HUES64 (cell line): ENCODE data around the gene RAD52. TPM values are rescaled to one million over a fixed set of nuclear protein-coding genes. Genes with fewer than 3 reads are reported as not detected.

Experiments used
- H3K27ac ChIP-seq: 2 replicates; pipeline ENCODE4 v1.7.0; 2013; ENCODE audit warnings: low read depth, low read length, inconsistent platforms
- H3K27me3 ChIP-seq: 2 replicates; pipeline ENCODE4 v1.6.1; 2013; ENCODE audit warnings: mild to moderate bottlenecking, low read length; ENCODE audit not compliant: insufficient read depth
- H3K36me3 ChIP-seq: 2 replicates; pipeline ENCODE4 v1.6.1; 2013; ENCODE audit warnings: mild to moderate bottlenecking, low read length; ENCODE audit not compliant: insufficient read depth
- H3K4me1 ChIP-seq: 2 replicates; pipeline ENCODE4 v1.6.1; 2013; ENCODE audit warnings: mild to moderate bottlenecking, low read length, moderate library complexity; ENCODE audit not compliant: insufficient read depth
- H3K4me3 ChIP-seq: 2 replicates; pipeline ENCODE4 v1.5.1; 2013; ENCODE audit warnings: mild to moderate bottlenecking, low read length, moderate library complexity
- H3K9ac ChIP-seq: 2 replicates; pipeline ENCODE4 v1.6.1; 2013; ENCODE audit warnings: mild to moderate bottlenecking, low read depth, low read length
- H3K9me3 ChIP-seq: 2 replicates; pipeline ENCODE4 v1.6.1; 2013; ENCODE audit warnings: low read depth, low read length; ENCODE audit not compliant: insufficient read depth
- WGBS: fragments of 150-250, 120-280 bp; methylation state at CpG from one replicate; pipeline ENCODE4 v1.1.7; 2013; ENCODE audit warnings: missing lambda C conversion rate; 5-methylcytosine and 5-hydroxymethylcytosine counted together
- polyA plus RNA-seq, 2 experiments: library from polyadenylated mRNA; stranded (reverse); fragments of 50-300 nt; gene quantifications; one replicate each; pipeline ENCODE4 v1.2.3, GENCODE V29; 2013

RAD52 gene
- polyA plus RNA-seq (2013, experiment 1 of 2), result 9.0 TPM
- polyA plus RNA-seq (2013, experiment 2 of 2), result 12.2 TPM

GRCh38 chr12:949453-950191 is at the start of gene RAD52:
RAD52 (minus strand) TSS chr12:949694; CDS start chr12:933058, 16,636 bp downstream.
- Histone ChIP-seq H3K9ac (peak within 1 kb of the TSS; percentile 94), H3K27ac (peak within 1 kb of the TSS; percentile 98), H3K9me3 (no peaks in the 10 kb centered on the region), H3K4me3 (peak within 1 kb of the TSS; percentile 84), H3K4me1 (no peaks in the 10 kb centered on the region), H3K36me3 (no peaks in the 10 kb centered on the region), H3K27me3 (no peaks in the 10 kb centered on the region)
- WGBS, result 1% methylated on average over 58 of the region's 58 CpGs

DNA sequence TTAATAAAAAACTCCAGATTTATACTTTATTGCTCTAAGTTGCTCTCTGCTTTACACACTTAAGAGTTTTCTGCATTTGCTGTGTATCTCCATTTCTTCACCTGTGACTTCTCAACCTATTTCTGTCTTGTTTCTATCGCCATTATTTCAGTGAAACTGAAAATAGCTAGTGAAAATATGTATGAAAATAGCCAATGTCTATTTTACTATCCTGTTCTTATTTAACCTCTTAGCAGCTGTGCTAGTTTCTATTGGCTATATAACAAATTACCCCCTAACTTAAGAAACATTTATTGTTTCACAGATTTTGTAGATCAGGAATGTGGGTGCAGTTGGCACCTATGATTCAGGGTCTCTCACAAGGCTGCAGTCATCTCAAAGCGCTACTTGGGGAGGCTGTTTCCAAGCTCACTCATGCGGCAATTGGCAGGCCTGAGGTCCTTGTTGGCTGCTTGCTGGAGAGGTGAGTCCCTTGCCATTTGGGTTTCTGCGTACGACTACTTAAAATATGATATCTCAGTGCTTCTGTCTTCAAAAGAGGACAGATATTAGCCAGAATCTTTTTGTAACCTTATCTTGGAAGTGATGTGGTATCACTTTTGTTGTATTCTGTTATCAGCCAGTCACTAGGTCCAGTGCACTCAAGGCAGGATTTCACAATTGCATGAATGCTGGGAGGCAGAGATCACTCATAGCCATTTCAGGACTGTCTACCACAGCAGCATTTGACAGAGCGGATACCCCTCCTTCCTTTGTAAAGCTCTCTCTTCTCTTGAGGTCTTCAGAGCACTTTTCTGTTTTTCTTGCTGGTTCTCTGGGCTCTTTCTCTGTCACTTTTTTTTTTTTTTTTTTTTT is 48.8 kb upstream of the RAD52 start:
- Histone ChIP-seq H3K9me3 (no peaks in the 10 kb centered on the region), H3K9ac (no peak overlapping the region), H3K27me3 (no peaks in the 10 kb centered on the region), H3K4me3 (no peak overlapping the region), H3K36me3 (0 out of 2 replicates have a peak, but pooled peaks cover 5% of the 10 kb centered on the region), H3K27ac (no peak overlapping the region), H3K4me1 (peaks cover 3% of the 10 kb centered on the region; the same call in 1 of the 2 replicates)
- 94% methylated on average over 5 of the region's 6 CpGs for WGBS

- H3K9ac ChIP-seq, result no peak overlapping the region
- no peaks in the 10 kb centered on the region for H3K9me3 ChIP-seq
- H3K27ac ChIP-seq, result no peak overlapping the region
- 91% methylated on average over 1 of the region's 1 CpG for WGBS
- no peaks in the 10 kb centered on the region for H3K27me3 ChIP-seq
- 0 out of 2 replicates have a peak, but pooled peaks cover 5% of the 10 kb centered on the region for H3K36me3 ChIP-seq
- H3K4me1 ChIP-seq, result peaks cover 4% of the 10 kb centered on the region; the same call in 1 of the 2 replicates
- no peak overlapping the region for H3K4me3 ChIP-seq
These were observed 48.0 kb upstream of the RAD52 start for GRCh38 chr12:997505-997904.

DNA sequence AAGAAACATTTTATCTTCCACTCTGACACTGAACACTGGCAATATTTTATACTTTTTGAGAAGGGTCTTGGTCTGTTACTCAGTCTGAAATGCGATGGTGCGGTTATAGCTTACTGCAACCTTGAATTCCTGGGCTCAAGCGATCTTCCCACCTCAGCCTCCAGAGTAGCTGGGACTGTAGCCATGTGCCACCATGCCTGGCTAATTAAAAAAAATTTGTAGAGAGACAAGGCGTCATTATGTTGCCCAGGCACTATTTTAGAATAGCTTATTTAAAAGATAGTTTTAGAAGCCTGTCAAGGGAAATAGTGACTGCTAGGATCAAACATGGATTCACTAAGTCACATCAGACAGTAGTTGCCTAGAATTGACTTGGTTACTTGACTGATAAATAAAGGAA is 47.4 kb upstream of the RAD52 start:
- 94% methylated on average over 4 of the region's 4 CpGs for WGBS
- Histone ChIP-seq H3K9ac (no peak overlapping the region), H3K27me3 (peaks cover 4% of the 10 kb centered on the region; the same call in 1 of the 2 replicates), H3K4me3 (no peak overlapping the region), H3K9me3 (no peaks in the 10 kb centered on the region), H3K4me1 (peaks cover 9% of the 10 kb centered on the region), H3K36me3 (0 out of 2 replicates have a peak, but pooled peaks cover 5% of the 10 kb centered on the region), H3K27ac (no peak overlapping the region)

- peaks cover 20% of the 10 kb centered on the region for H3K4me1 ChIP-seq
- H3K4me3 ChIP-seq, result peak overlapping the region; percentile 83
- no peaks in the 10 kb centered on the region for H3K36me3 ChIP-seq
- peaks cover 8% of the 10 kb centered on the region for H3K27me3 ChIP-seq
- WGBS, result no CpG with 5 or more reads among the region's 1 CpG
- no peak overlapping the region for H3K27ac ChIP-seq
- no peaks in the 10 kb centered on the region for H3K9me3 ChIP-seq
- H3K9ac ChIP-seq, result no peak overlapping the region
These were observed 43.2 kb upstream of the RAD52 start for GRCh38 chr12:992647-993046.

- peaks cover 8% of the 10 kb centered on the region for H3K27me3 ChIP-seq
- H3K9me3 ChIP-seq, result no peaks in the 10 kb centered on the region
- H3K4me3 ChIP-seq, result peak overlapping the region; percentile 83
- H3K36me3 ChIP-seq, result no peaks in the 10 kb centered on the region
- peak overlapping the region; percentile 83; the same call in 1 of the 2 replicates for H3K27ac ChIP-seq
- under 1% methylated on average over 48 of the region's 48 CpGs for WGBS
- H3K4me1 ChIP-seq, result peaks cover 20% of the 10 kb centered on the region
- H3K9ac ChIP-seq, result peak overlapping the region; percentile 72
These were observed 42.1 kb upstream of the RAD52 start for GRCh38 chr12:991350-992333.

GRCh38 chr12:990661-991349 is 41.3 kb upstream of the RAD52 start, which contains the start of gene ERC1:
ERC1 (plus strand) TSS chr12:991223; CDS start chr12:1027904, 36,681 bp downstream.
- peaks cover 8% of the 10 kb centered on the region for H3K27me3 ChIP-seq
- peak within 1 kb of the TSS; percentile 86 for H3K27ac ChIP-seq
- no peaks in the 10 kb centered on the region for H3K9me3 ChIP-seq
- H3K4me3 ChIP-seq, result peak within 1 kb of the TSS; percentile 83
- H3K4me1 ChIP-seq, result peaks cover 20% of the 10 kb centered on the region
- H3K9ac ChIP-seq, result peak within 1 kb of the TSS; percentile 90
- WGBS, result under 1% methylated on average over 85 of the region's 87 CpGs
- no peaks in the 10 kb centered on the region; the same call in 1 of the 2 replicates for H3K36me3 ChIP-seq

GRCh38 chr12:989751-990660 is 40.5 kb upstream of the RAD52 start:
- H3K9ac ChIP-seq, result peak overlapping the region; percentile 90
- peak overlapping the region; percentile 86 for H3K27ac ChIP-seq
- peak overlapping the region; percentile 83 for H3K4me3 ChIP-seq
- no peaks in the 10 kb centered on the region; the same call in 1 of the 2 replicates for H3K36me3 ChIP-seq
- H3K4me1 ChIP-seq, result peaks cover 20% of the 10 kb centered on the region
- 11% methylated on average over 39 of the region's 40 CpGs for WGBS
- H3K27me3 ChIP-seq, result peaks cover 8% of the 10 kb centered on the region
- no peaks in the 10 kb centered on the region for H3K9me3 ChIP-seq

DNA sequence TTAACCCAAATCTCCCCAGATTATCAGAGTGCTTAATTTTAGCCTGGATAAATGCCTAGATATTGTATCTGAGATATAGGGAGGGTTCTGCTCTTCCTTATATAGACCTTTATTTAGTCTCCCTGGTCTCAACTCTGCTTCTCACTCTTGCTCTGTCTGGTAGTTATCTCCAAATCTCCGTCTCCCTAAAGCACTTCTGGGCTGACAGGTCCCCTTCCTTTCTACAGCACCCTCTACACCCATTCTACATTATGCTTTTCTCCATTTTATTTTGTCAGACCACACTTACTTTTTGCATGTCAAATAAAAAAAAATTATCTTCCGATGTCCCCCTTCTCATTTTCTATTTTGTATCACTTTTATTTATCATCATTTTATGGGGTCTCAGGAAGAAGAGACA is 39.6 kb upstream of the RAD52 start:
- no peak overlapping the region for H3K27ac ChIP-seq
- H3K27me3 ChIP-seq, result peaks cover 8% of the 10 kb centered on the region
- no peak overlapping the region for H3K9ac ChIP-seq
- H3K9me3 ChIP-seq, result no peaks in the 10 kb centered on the region
- WGBS, result 92% methylated on average over 2 of the region's 2 CpGs
- no peak overlapping the region for H3K4me3 ChIP-seq
- H3K4me1 ChIP-seq, result peaks cover 20% of the 10 kb centered on the region
- H3K36me3 ChIP-seq, result no peaks in the 10 kb centered on the region; the same call in 1 of the 2 replicates
